Left lobe of liver (tissue), 2 donors: ENCODE data around the gene MEGF6. TPM values are rescaled to one million over a fixed set of nuclear protein-coding genes. Genes with fewer than 3 reads are reported as not detected.

Experiments
- ATAC-seq: fragments of 200-7000 bp; cut with Tn5 transposase; one replicate; pipeline ENCODE4 v1.9.1; 2020; ENCODE audit warnings: mild to moderate bottlenecking, moderate library complexity
- DNase-seq: peaks from one replicate; pipeline ENCODE4 v3.0.0-alpha.2; 2020; ENCODE audit warnings: low spot score
- total RNA-seq: library from RNA; stranded (reverse); gene quantifications from one replicate; pipeline ENCODE4 v1.2.1, GENCODE V29; 2021
- donor health status: DM: no; HTN: no; CAD: no; lungs with moderate emphysema.
- donor health status: DM: no; HTN: yes; CAD: no.

MEGF6 gene
- total RNA-seq, 1 donor from 2014 or later: 6.9 TPM

GRCh38 chr1:3646596-3646995 lies 35.3 kb upstream of the MEGF6 start:
- ATAC-seq (no peak), DNase-seq (no peak)

DNA sequence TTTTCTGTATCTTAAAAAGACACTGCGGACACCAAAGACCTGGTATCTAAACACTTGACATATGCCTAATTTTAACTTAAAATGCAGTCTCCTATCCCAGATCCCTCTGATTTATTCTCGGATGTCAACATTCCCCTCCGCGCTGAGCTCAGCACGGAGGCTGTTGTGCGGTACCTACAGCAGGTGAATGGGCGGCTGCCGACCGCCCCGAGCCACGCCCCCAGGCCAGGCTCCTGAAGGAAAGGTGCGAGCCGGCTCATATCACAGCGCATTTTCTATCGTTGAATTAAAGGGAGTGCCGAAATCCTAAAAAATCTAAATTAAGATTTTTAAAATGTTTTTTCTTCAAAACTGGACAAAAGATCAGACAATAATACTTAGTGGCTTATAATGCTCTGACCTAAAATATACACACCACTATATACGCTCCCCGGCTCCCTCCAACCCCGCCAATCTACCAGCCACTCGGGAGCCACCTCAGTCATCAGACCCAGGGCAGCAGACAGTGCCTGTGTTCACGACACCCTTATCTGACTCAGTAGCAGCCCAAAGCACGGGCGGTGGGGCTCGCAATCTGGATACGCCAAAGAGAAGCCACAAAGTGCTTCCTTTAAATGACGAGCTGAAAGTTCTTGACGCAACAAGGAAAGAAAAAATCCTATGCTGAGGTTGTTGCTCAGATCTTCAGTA lies 34.5 kb upstream of the MEGF6 start:
- ATAC-seq (no peak), DNase-seq (no peak)

DNA sequence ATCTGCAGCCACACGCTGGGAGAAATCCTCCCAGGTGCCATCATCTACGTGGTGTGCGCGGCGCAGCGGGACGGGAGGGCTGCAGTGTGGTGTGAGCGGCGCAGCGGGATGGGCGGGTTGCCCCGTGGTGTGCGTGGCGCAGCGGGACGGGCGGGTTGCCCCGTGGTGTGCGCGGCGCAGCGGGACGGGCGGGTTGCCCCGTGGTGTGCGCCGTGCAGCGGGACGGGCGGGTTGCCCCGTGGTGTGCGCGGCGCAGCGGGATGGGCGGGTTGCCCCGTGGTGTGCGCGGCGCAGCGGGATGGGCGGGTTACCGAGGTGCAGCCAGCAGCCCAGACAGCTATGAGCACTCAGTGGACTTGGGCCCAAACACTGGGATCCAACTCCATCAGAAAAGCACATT lies 33.9 kb upstream of the MEGF6 start:
- ATAC-seq: no peak
- no peak for DNase-seq

DNA sequence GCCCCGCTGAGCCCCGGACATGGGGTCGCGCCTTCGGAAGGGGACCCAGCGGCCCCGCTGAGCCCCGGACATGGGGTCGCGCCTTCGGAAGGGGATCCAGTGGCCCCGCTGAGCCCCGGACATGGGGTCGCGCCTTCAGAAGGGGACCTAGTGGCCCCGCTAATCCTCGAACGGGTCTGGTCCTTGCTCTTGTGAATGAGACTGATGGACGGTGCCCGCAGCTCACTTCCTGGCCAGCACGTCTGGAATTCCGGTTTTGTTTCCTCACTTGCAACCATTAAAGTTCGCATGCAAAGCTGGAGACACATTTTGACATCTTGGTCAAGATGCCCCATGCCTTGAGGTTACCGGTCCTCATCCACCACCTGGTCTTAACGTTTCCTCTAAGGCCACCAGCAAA lies 33.0 kb upstream of the MEGF6 start:
- no peak for DNase-seq
- ATAC-seq: no peak

DNA sequence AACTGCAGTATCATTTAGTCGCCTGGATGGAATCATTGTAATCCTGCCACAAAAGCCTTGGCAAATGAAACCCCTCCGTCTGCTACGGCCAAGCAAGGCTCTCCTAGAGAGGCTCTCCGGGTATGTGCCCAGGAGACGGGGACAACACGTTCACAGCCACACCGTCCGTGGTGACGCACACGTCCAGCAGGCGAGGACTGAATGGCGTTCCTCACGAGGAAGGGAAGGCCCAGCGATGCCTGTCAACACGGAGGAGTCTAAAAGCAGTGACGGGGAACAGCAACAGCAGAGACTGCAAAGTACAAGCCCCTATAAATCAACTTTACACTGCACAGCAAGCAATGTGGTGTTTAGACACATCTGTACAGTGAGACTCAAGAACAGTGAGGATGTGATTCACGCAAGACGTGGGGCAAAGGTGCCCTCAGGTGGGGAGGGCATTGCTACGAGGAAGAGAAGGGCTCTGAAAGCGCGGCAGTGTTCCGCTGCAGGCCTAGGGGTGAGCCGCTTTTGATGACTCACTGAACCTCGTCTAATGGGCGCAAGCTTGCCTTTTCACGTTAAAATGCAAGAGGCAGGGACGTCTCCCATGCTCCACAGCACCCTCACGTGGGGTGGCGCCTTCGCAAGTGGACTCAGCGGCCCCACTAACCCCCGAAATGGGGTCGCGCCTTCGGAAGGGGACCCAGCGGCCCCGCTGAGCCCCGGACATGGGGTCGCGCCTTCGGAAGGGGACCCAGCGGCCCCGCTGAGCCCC lies 31.8 kb upstream of the MEGF6 start:
- no peak for ATAC-seq

DNA sequence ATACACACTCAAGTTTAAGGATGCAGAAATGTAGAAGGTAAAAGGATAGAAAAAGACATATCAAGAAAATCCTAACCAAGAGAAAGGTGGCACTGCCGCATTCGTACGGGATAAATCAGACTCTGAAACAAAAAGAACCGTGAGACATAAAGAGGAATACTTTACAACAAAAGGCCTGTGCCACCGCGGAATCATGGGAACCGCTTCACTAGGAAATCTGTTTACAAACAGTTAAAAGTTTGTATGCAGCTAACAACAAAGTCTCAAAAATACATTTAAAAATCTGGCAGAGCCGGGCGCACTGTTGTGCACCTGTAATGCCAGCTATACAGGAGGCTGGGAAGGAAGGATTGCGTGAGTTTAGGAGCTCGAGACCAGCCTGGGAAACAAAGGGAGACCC lies 30.5 kb upstream of the MEGF6 start:
- DNase-seq (no peak), ATAC-seq (no peak)

More for the DNA sequence above, 31.8 kb upstream of the MEGF6 start:
- DNase-seq: no peak

DNA sequence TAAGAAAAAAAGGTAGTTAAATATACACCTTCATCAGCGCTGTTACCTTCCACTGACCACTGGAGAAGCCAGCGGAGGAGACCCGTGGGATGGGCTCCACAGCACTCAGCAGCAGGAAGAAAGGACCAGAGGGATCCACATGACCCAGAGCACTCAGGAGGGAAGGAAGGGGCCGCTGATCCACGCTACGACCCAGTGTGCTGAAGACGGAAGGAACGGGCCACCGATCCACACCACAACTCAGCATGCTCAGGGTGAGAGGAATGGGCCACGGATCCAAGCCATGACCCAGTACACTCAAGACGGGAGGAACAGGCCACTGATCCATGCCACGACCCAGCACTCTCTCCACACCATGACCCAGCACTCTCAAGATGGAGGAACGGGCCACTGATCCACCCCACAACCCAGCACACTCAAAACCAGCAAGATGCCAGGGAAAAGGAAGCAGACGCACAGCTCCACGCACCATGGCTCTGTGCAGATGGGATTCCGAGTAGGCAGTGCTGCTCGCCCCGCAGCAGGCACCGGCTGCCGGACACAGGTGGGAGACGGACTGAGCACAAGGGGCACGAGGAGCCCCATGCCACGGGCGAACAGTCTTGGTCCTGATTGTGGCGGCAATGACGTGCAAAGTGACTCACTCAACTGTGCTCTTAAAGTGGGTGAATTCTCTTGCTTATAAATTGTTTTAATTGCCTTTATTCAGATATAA lies 29.9 kb upstream of the MEGF6 start:
- ATAC-seq (no peak), DNase-seq (no peak)

DNA sequence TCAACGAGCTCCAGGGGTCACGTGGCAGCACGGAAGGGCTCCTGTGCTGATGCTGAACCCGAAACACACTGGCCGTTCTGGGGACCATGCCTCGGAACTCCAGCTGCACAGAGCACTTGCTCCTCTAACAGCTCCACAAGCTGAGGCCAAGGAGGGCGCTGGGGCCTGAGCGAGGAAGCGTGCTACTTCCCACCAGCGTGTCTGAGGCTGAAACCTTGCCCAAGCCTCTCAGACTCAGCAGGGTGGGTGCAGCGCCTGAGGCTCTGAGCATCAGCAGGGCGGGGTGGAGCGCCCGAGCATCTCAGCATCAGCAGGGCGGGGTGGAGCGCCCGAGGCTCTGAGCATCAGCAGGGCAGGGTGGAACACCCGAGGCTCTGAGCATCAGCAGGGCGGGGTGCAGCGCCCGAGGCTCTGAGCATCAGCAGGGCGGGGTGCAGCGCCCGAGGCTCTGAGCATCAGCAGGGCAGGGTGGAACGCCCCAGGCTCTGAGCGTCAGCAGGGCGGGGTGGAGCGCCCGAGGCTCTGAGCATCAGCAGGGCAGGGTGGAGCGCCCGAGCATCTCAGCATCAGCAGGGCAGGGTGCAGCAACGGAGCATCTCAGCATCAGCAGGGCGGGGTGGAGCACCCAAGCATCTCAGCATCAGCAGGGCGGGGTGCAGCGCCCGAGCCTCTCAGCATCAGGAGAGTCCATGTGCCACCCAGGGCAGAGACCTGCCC lies 29.0 kb upstream of the MEGF6 start:
- DNase-seq (no peak), ATAC-seq (no peak)

DNA sequence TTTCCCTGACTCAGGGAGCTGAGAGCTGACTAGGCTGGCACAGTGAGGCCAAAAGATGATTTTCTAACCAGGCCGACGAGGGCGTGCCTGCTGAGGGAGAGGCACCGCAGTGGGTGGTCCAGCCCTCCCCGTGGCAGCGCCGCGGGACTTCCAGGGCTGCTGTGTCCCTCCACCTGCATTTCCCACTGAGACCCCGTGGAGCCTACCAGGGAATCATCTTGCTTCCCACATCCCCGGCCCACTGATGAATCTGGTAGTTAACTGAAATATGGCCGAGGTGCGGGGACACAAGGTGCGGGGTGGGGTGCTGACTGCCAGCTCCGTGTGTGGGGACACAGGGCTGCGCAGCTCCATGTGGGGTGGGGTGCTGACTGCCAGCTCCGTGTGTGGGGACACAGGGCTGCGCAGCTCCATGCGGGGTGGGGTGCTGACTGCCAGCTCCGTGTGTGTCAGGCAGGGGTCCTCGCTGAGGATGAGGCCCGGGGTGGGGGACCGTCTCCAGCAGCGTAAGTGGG lies 28.1 kb upstream of the MEGF6 start:
- ATAC-seq: no peak
- DNase-seq: no peak

DNA sequence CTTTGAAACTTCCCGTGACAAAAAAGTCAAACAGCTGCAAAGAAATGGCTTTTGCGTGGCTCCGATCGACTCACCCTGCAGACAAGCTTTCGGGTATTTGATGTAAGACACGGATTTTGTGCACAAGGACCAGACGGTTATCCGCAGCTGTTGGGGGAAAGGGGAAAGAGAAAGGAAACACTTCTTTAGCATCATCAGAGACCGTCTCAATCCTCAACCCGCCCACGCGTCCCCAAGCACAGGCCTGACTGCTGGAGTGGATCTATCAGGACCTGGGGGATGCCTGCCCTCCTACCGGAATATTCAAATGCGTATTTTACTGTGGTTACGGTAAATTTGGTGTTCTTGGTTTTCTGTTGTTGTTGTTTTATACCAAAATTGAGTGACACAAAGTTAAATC lies 27.4 kb upstream of the MEGF6 start:
- DNase-seq (no peak), ATAC-seq (no peak)

DNA sequence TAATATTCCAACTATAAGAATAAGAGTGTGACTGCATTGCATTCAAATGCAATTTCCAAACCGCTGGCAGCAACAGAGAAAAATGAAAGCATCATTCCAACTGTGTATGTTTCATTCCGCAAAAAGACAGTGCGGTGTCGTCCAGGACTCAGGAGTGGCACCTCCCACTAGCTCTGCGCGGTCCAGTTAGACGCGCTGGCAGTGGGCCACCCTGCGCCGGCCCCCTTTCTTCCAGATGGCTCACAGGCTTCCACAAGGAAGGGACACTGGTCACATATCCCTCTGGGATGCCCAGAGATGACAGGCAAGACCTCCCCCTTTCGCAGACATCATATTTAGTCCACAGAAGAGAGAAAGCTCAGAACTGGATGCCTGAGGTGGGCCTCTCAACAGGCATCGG lies 26.7 kb upstream of the MEGF6 start:
- no peak for ATAC-seq
- no peak for DNase-seq

- ATAC-seq (no peak), DNase-seq (no peak)
Observed at GRCh38 chr1:3636531-3636930, 25.2 kb upstream of the MEGF6 start.

GRCh38 chr1:3636080-3636479 lies 24.8 kb upstream of the MEGF6 start:
- ATAC-seq (no peak), DNase-seq (no peak)

DNA sequence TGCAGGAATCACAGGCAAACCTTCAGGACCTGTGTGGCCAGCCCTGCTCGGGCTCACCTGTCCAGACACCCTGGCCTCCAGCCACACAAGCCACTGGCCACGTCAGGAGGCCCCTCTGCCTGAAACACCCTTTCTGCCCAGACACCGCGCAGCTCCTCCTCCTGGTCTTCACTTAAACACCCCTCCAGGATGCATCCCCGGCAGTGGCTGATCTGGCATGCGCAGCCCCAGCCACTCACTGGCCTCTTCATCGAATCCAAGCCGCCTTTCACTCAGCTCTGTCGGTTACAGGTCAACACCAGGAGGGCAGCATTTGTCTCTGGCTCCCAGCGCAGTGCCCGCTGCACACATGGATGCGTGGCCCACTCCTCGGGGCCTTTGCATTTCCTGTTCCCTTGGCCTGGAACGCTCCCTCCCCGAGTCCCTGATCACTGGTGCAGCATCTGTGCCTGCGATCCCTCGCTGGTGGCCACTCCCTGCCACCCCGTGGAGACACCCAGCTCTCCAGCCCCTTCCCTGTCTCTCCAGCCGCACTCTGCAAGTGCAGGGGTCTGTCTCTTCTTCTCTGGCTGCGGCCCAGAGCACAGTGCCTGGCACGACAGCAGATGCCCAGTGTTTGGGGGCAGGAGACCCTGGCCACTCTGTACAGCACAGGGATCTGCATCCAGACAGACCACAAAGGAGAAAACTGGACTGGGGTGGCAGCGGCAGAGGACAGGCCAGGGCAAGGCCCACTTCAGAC lies 22.9 kb upstream of the MEGF6 start:
- no peak for DNase-seq
- ATAC-seq: no peak

- ATAC-seq: no peak
- DNase-seq: no peak
Observed at GRCh38 chr1:3633344-3634058, 22.2 kb upstream of the MEGF6 start.

- DNase-seq (no peak), ATAC-seq (no peak)
Observed at GRCh38 chr1:3632716-3633343, 21.5 kb upstream of the MEGF6 start.

- no peak for DNase-seq
- ATAC-seq: no peak
Observed at GRCh38 chr1:3632298-3632697, 21.0 kb upstream of the MEGF6 start.

- DNase-seq (no peak), ATAC-seq (peak; percentile 16)
Observed at GRCh38 chr1:3631320-3632260, 20.3 kb upstream of the MEGF6 start.
